Gastroesophageal sphincter (tissue), 4 donors: ENCODE results near the gene CSF1. TPM values are rescaled to one million over a fixed set of nuclear protein-coding genes. Genes with fewer than 3 reads are reported as not detected.
A peak's percentile ranks its signal among the peaks of the same experiment; 100 is the strongest.

ENCODE experiments used
- ATAC-seq: fragments of 150-250 bp; one replicate; pipeline ENCODE4 v1.9.1; 2016; ENCODE audit warnings: mild to moderate bottlenecking, moderate library complexity
- H3K27ac ChIP-seq, 4 donors: fragments of 200-600 bp; sonication (generic) in 3 of 4; 1 replicate in 3 of 4; 2 replicates in 1 of 4; pipeline ENCODE4 v1.5.1; 2016 to 2019
- H3K27me3 ChIP-seq: fragments of 200-600 bp; sonication (generic); one replicate; pipeline ENCODE4 v1.5.1; 2019
- H3K36me3 ChIP-seq, 2 donors: fragments of 200-600 bp; sonication (generic); one replicate each; pipeline ENCODE4 v1.5.1; 2019; ENCODE audit warnings: control low read depth in 1 of 2
- H3K4me1 ChIP-seq, 3 donors: fragments of 200-600 bp; sonication (generic); 1 replicate in 2 of 3; 2 replicates in 1 of 3; pipeline ENCODE4 v1.5.1; 2016 to 2019; ENCODE audit warnings: control low read depth in 2 of 3
- H3K4me3 ChIP-seq, 2 donors: fragments of 200-600 bp; sonication (generic); one replicate each; pipeline ENCODE4 v1.5.1; 2019; ENCODE audit warnings: mild to moderate bottlenecking in 1 of 2, moderate library complexity in 1 of 2
- H3K9me3 ChIP-seq, 3 donors: fragments of 200-600 bp; sonication (generic); one replicate each; pipeline ENCODE4 v1.5.1; 2017 to 2019; ENCODE audit warnings: control low read depth in 2 of 3
- CTCF ChIP-seq, 4 experiments: fragments of 200-600 bp in 2 of 4; fragments of 450-650 bp in 2 of 4; sonication (generic) in 1 of 4; IDR thresholded peaks; one replicate each; pipeline ENCODE4 v1.5.1; 2017 to 2019; ENCODE audit warnings: antibody characterized with exemption in 4 of 4, mild to moderate bottlenecking in 2 of 4, moderate library complexity in 2 of 4
- EP300 ChIP-seq: sonication (generic); formaldehyde crosslinking; IDR thresholded peaks from one replicate; pipeline ENCODE4 v1.6.1; 2017; ENCODE audit warnings: antibody characterized with exemption, mild to moderate bottlenecking
- POLR2A ChIP-seq, 2 donors: fragments of 450-650 bp; IDR thresholded peaks; one replicate each; pipeline ENCODE4 v1.6.1; 2017; ENCODE audit warnings: antibody characterized with exemption in 2 of 2, mild to moderate bottlenecking in 2 of 2, moderate library complexity in 1 of 2
- POLR2AphosphoS5 ChIP-seq: sonication (generic); formaldehyde crosslinking; IDR thresholded peaks from one replicate; pipeline ENCODE4 v1.6.1; 2017; ENCODE audit warnings: antibody characterized with exemption
- WGBS, 2 donors: methylation state at CpG; one replicate each; pipeline ENCODE4 v1.1.5; 2018; ENCODE audit warnings: low coverage in 1 of 2; 5-methylcytosine and 5-hydroxymethylcytosine counted together
- total RNA-seq, 4 donors: library from RNA; depleted of rRNA; stranded (reverse); fragments of >200 nt; gene quantifications; one replicate each; pipeline ENCODE4 v1.1.0, GENCODE V29; 2016

CSF1 gene
- total RNA-seq, 4 donors from 2014 or later: 29.6 to 50.8 (median 45.9) TPM

- no peak for TF ChIP-seq EP300
- no peak for TF ChIP-seq POLR2A (IDR thresholded peaks at IDR 0.05)
- Histone ChIP-seq H3K4me1 (peaks cover 0 to 62% (median 33%) of the 10 kb centered on the region in 3 donors), H3K36me3 (no peaks in the 10 kb centered on the region), H3K9me3 (no peaks in the 10 kb centered on the region), H3K27me3 (no peaks in the 10 kb centered on the region), H3K4me3 (no peak overlapping the region), H3K27ac (no peak overlapping the region)
- WGBS, 2 donors: 100% methylated on average over 5 to 6 of the region's 10 CpGs
- no peak for ATAC-seq
These were observed 30.6 kb upstream of the CSF1 start for GRCh38 chr1:109879881-109880525.

GRCh38 chr1:109880971-109881894, 29.4 kb upstream of the CSF1 start:
- ATAC-seq: no peak
- Histone ChIP-seq H3K4me3 (no peak overlapping the region), H3K36me3 (no peaks in the 10 kb centered on the region), H3K9me3 (no peaks in the 10 kb centered on the region), H3K27ac (peak overlapping the region in 3 of 4 donors; percentile 38 to 73 (median 41)), H3K27me3 (no peaks in the 10 kb centered on the region), H3K4me1 (peaks cover 0 to 59% (median 33%) of the 10 kb centered on the region in 3 donors)
- 91% methylated on average over 4 to 6 of the region's 20 CpGs for WGBS, 2 donors
- TF ChIP-seq CTCF (IDR thresholded peaks at IDR 0.05) (no peak), POLR2A (IDR thresholded peaks at IDR 0.05) (no peak), POLR2AphosphoS5 (no peak), EP300 (no peak)

GRCh38 chr1:109881906-109882287, 28.8 kb upstream of the CSF1 start:
- Histone ChIP-seq H3K4me1 (peaks cover 0 to 52% (median 29%) of the 10 kb centered on the region in 3 donors), H3K27ac (peak overlapping the region in 3 of 4 donors; percentile 38 to 73 (median 41)), H3K27me3 (no peaks in the 10 kb centered on the region), H3K9me3 (no peaks in the 10 kb centered on the region), H3K4me3 (no peak overlapping the region), H3K36me3 (no peaks in the 10 kb centered on the region)
- WGBS, 2 donors: 82 to 100% methylated on average over 1 to 4 of the region's 4 CpGs
- no peak for ATAC-seq
- TF ChIP-seq CTCF (IDR thresholded peaks at IDR 0.05) (no peak), POLR2A (IDR thresholded peaks at IDR 0.05) (no peak), EP300 (no peak), POLR2AphosphoS5 (no peak)

GRCh38 chr1:109882288-109883245, 28.1 kb upstream of the CSF1 start:
- no peak for ATAC-seq
- peak overlapping the region in 3 of 4 donors; percentile 41 to 73 (median 56) for H3K27ac ChIP-seq
- no peaks in the 10 kb centered on the region for H3K9me3 ChIP-seq
- H3K36me3 ChIP-seq: no peaks in the 10 kb centered on the region
- no peak overlapping the region for H3K4me3 ChIP-seq
- WGBS, 2 donors: 78% methylated on average over 5 of the region's 15 CpGs; no CpG with 5 or more reads in 1 of the 2 donors
- TF ChIP-seq EP300 (no peak), CTCF (IDR thresholded peaks at IDR 0.05) (no peak), POLR2AphosphoS5 (no peak), POLR2A (IDR thresholded peaks at IDR 0.05) (no peak)
- H3K27me3 ChIP-seq: no peaks in the 10 kb centered on the region
- peaks cover 0 to 46% (median 23%) of the 10 kb centered on the region in 3 donors for H3K4me1 ChIP-seq
